GM12891 (cell line): ENCODE data around the gene GDPD2.

Experiments
- POLR2A ChIP-seq: IDR thresholded peaks from 2 replicates; pipeline ENCODE4 v1.6.1; 2011; ENCODE audit warnings: low read depth, low read length, control low read depth
- TAF1 ChIP-seq: IDR thresholded peaks from 2 replicates; pipeline ENCODE4 v1.6.1; 2011; ENCODE audit warnings: low read depth, low read length, control low read depth

- no peak for TF ChIP-seq TAF1
- no peak for TF ChIP-seq POLR2A
Observed at GRCh38 chrX:70426286-70427278, 3.5 kb downstream of the GDPD2 start.
